ENCODE measurements around the gene TEX53. TPM values are rescaled to one million over a fixed set of nuclear protein-coding genes. Genes with fewer than 3 reads are reported as not detected.

Gene TEX53
- polyA plus RNA-seq (2013, experiment 1 of 2; ENCODE audit: insufficient read length) = not detected
- polyA plus RNA-seq (2013, experiment 2 of 2; ENCODE audit: insufficient read length) = not detected

GRCh38 chr9:114657705-114658104 lies at the start of gene TEX53:
TSS of gene TEX53 (minus strand) at chr9:114657805. CDS start at chr9:114657774, 31 bp downstream.
- no peak for DNase-seq

- DNase-seq = no peak
Observed at GRCh38 chr9:114706711-114707110, 49.1 kb upstream of the TEX53 start.

GRCh38 chr9:114701988-114702387 lies 44.4 kb upstream of the TEX53 start:
- no peak for DNase-seq

GRCh38 chr9:114697951-114698351 lies 40.3 kb upstream of the TEX53 start:
- DNase-seq = no peak

- peak; percentile 53 for DNase-seq
Observed at GRCh38 chr9:114696814-114697544, 39.4 kb upstream of the TEX53 start.

- no peak for DNase-seq
Observed at GRCh38 chr9:114695948-114696347, 38.3 kb upstream of the TEX53 start.

GRCh38 chr9:114694719-114695269 lies 37.2 kb upstream of the TEX53 start:
- no peak for DNase-seq

- peak; percentile 31 for DNase-seq
Observed at GRCh38 chr9:114694146-114694545, 36.5 kb upstream of the TEX53 start.

GRCh38 chr9:114693248-114693855 lies 35.7 kb upstream of the TEX53 start:
- DNase-seq = no peak

GRCh38 chr9:114691956-114692295 lies 34.3 kb upstream of the TEX53 start:
- DNase-seq = no peak

GRCh38 chr9:114691046-114691955 lies 33.7 kb upstream of the TEX53 start:
- peak; percentile 96 for DNase-seq

- DNase-seq = no peak
Observed at GRCh38 chr9:114690308-114690707, 32.7 kb upstream of the TEX53 start.

GRCh38 chr9:114689813-114690212 lies 32.2 kb upstream of the TEX53 start:
- no peak for DNase-seq

- DNase-seq = no peak
Observed at GRCh38 chr9:114688909-114689610, 31.5 kb upstream of the TEX53 start.

- no peak for DNase-seq
Observed at GRCh38 chr9:114688379-114688778, 30.8 kb upstream of the TEX53 start.

- DNase-seq = peak; percentile 84
Observed at GRCh38 chr9:114687034-114687433, 29.4 kb upstream of the TEX53 start.

GRCh38 chr9:114685951-114686350 lies 28.3 kb upstream of the TEX53 start:
- DNase-seq = no peak

- no peak for DNase-seq
Observed at GRCh38 chr9:114684036-114684435, 26.4 kb upstream of the TEX53 start.

- no peak for DNase-seq
Observed at GRCh38 chr9:114682846-114683245, 25.2 kb upstream of the TEX53 start.

GRCh38 chr9:114681594-114682332 lies 24.2 kb upstream of the TEX53 start, which contains the start of gene TEX48:
TSS of gene TEX48 (minus strand) at chr9:114682192. CDS start at chr9:114671723, 10,469 bp downstream.
- DNase-seq = peak; percentile 73

Measured in fibroblast of skin of back (primary cell).